KOPT-K1 (cell line): ENCODE measurements around the gene SH3BGR.

Experiments used
- H3K27ac ChIP-seq: fragments of 200-600 bp; sonication (generic); 2 replicates; pipeline ENCODE4 v1.5.1; 2016; ENCODE audit warnings: antibody characterized with exemption, mild to moderate bottlenecking, low read depth, low read length; ENCODE audit not compliant: poor library complexity, severe bottlenecking
- H3K36me3 ChIP-seq: fragments of 200-600 bp; sonication (generic); 2 replicates; pipeline ENCODE4 v1.5.1; 2017; ENCODE audit warnings: antibody characterized with exemption, mild to moderate bottlenecking, low read length, moderate library complexity; ENCODE audit not compliant: insufficient read depth
- H3K9me3 ChIP-seq: fragments of 200-600 bp; sonication (generic); 2 replicates; pipeline ENCODE4 v1.5.1; 2017; ENCODE audit warnings: antibody characterized with exemption, low read length, mild to moderate bottlenecking; ENCODE audit not compliant: insufficient read depth, poor library complexity, severe bottlenecking

SH3BGR gene

GRCh38 chr21:39447264-39447663 is 4.5 kb upstream of the SH3BGR start:
- H3K9me3 ChIP-seq = no peaks in the 10 kb centered on the region
- no peak overlapping the region for H3K27ac ChIP-seq
- no peaks in the 10 kb centered on the region for H3K36me3 ChIP-seq

- H3K36me3 ChIP-seq = no peaks in the 10 kb centered on the region
- H3K9me3 ChIP-seq = no peaks in the 10 kb centered on the region
- no peak overlapping the region for H3K27ac ChIP-seq
Measured at GRCh38 chr21:39452207-39452969, 618 bp downstream of the SH3BGR start.

- Histone ChIP-seq H3K9me3 (no peaks in the 10 kb centered on the region), H3K36me3 (no peaks in the 10 kb centered on the region), H3K27ac (no peak overlapping the region)
Measured at GRCh38 chr21:39452970-39453342, 1.2 kb downstream of the SH3BGR start.

GRCh38 chr21:39453571-39454179 is 1.9 kb downstream of the SH3BGR start:
- H3K9me3 ChIP-seq = no peaks in the 10 kb centered on the region
- no peak overlapping the region for H3K27ac ChIP-seq
- no peaks in the 10 kb centered on the region for H3K36me3 ChIP-seq

- Histone ChIP-seq H3K9me3 (no peaks in the 10 kb centered on the region), H3K36me3 (no peaks in the 10 kb centered on the region), H3K27ac (no peak overlapping the region)
Measured at GRCh38 chr21:39454949-39455668, 3.3 kb downstream of the SH3BGR start.

- H3K36me3 ChIP-seq = no peaks in the 10 kb centered on the region
- no peak overlapping the region for H3K27ac ChIP-seq
- no peaks in the 10 kb centered on the region for H3K9me3 ChIP-seq
Measured at GRCh38 chr21:39456665-39457064, 4.9 kb downstream of the SH3BGR start.

GRCh38 chr21:39461419-39461818 is 9.6 kb downstream of the SH3BGR start:
- no peak overlapping the region for H3K27ac ChIP-seq
- H3K9me3 ChIP-seq = no peaks in the 10 kb centered on the region
- no peaks in the 10 kb centered on the region for H3K36me3 ChIP-seq

GRCh38 chr21:39463308-39463707 is 11.5 kb downstream of the SH3BGR start:
- H3K9me3 ChIP-seq = no peaks in the 10 kb centered on the region
- no peaks in the 10 kb centered on the region for H3K36me3 ChIP-seq
- H3K27ac ChIP-seq = no peak overlapping the region

GRCh38 chr21:39466584-39466983 is 14.8 kb downstream of the SH3BGR start:
- Histone ChIP-seq H3K36me3 (no peaks in the 10 kb centered on the region), H3K27ac (no peak overlapping the region), H3K9me3 (no peaks in the 10 kb centered on the region)

GRCh38 chr21:39467746-39468145 is 16.0 kb downstream of the SH3BGR start:
- Histone ChIP-seq H3K9me3 (no peaks in the 10 kb centered on the region), H3K27ac (no peak overlapping the region), H3K36me3 (no peaks in the 10 kb centered on the region)

GRCh38 chr21:39468559-39468958 is 16.8 kb downstream of the SH3BGR start:
- H3K9me3 ChIP-seq = no peaks in the 10 kb centered on the region
- H3K27ac ChIP-seq = no peak overlapping the region
- no peaks in the 10 kb centered on the region for H3K36me3 ChIP-seq

- Histone ChIP-seq H3K9me3 (no peaks in the 10 kb centered on the region), H3K27ac (no peak overlapping the region), H3K36me3 (no peaks in the 10 kb centered on the region)
Measured at GRCh38 chr21:39471598-39471997, 19.8 kb downstream of the SH3BGR start.

GRCh38 chr21:39472786-39473185 is 21.0 kb downstream of the SH3BGR start:
- no peak overlapping the region for H3K27ac ChIP-seq
- no peaks in the 10 kb centered on the region for H3K36me3 ChIP-seq
- no peaks in the 10 kb centered on the region for H3K9me3 ChIP-seq

GRCh38 chr21:39474611-39475010 is 22.8 kb downstream of the SH3BGR start:
- Histone ChIP-seq H3K36me3 (no peaks in the 10 kb centered on the region), H3K9me3 (no peaks in the 10 kb centered on the region), H3K27ac (no peak overlapping the region)

GRCh38 chr21:39479164-39479813 is 27.5 kb downstream of the SH3BGR start:
- Histone ChIP-seq H3K27ac (no peak overlapping the region), H3K36me3 (no peaks in the 10 kb centered on the region)

More at GRCh38 chr21:39479164-39479813, 27.5 kb downstream of the SH3BGR start:
- no peaks in the 10 kb centered on the region for H3K9me3 ChIP-seq
